Measurements from ENCODE around the gene RPL15. TPM values are rescaled to one million over a fixed set of nuclear protein-coding genes. Genes with fewer than 3 reads are reported as not detected.
"Not testable (repeated sequence)": the region's sequence is repeated elsewhere in the genome, so short reads cannot be mapped to it uniquely, and the experiment has no call there.

RPL15 gene
- total RNA-seq = 1,000 to 10,000 TPM; 1,577 to 1,648 TPM

DNA sequence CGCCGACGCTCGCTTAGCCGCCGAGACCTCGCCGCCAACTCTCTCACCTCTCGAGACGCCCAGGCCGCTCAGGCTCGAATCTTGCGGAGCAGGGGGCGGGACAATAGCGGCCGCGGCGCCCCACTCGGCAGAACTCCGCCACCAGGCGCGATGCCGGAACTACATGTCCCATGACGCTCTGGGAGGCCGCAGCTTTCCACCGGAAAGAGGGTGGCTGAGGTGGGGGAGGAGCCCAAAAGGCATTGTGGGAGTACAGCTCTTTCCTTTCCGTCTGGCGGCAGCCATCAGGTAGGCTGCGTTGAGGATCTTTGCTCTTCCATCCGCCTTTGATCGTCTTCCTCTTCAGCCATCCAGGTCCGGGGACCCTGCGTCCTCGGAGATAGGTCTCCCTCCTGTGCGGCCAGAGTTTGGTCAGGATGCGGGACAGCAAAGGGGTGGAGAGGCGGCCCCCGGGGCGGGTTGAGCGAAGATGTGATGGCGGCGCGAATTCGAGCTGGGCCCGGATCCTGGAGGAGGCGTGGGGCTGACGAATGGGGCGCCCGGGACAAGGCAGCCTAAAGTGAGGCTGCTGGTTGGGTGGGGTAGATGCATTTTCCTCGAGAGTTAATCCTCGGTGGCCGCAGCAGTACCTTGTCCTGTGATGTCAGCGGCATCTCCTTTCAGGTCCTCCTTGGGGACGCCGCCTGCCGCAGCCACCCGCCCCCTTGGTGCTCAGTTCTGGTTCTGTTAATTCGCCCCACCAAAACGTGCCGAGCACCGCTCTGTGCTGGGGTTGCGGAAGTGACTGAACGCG is at the start of gene RPL15, which contains the start of gene NKIRAS1:
RPL15 (plus strand) TSS at position 247 of the 793 bp plus-strand sequence. CDS start 728 bp downstream, outside the sequence.
NKIRAS1 (minus strand) TSS at position 105 of the 793 bp plus-strand sequence. CDS start 6,086 bp downstream, outside the sequence.
- POLR2A ChIA-PET = interaction anchor here (0.6 to 3.3 kb wide), 29 partner anchors 10 to 1866 kb away, joined by 3 to 45 read pairs (median 5); partner anchors contain the start of gene NGLY1

DNA sequence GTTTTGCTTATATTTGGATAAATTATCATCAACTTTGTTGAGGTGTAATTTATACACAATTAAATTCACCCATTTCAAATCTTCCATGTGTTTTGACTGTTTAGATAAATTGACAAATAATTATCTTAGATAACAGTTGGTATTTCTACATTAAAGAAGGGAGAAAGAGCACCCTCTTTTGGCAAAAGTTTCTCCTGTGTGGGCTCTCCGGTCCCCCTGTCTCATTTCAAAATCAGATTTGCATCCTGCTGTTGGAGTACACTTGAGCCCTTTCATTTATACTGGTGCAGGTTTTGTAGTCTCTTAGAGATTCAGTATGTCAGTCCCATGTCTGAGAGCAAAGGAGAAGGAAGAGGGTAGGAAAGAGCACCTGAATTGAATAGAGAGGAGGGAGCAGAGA is 49.5 kb upstream of the RPL15 start:
- H3K4me3 Mint-ChIP-seq = no peak overlapping the region
- H3K27ac Mint-ChIP-seq = no peak overlapping the region
- peaks cover 6% of the 10 kb centered on the region for H3K4me1 Mint-ChIP-seq
- no peak for DNase-seq
- POLR2A ChIA-PET = no interaction called here
- H3K27me3 Mint-ChIP-seq = no peaks in the 10 kb centered on the region
- peaks cover 12% of the 10 kb centered on the region for H3K36me3 Mint-ChIP-seq
- no peaks in the 10 kb centered on the region for H3K9me3 Mint-ChIP-seq
- ATAC-seq (ENCODE audit: low read depth) = no peak

More for the DNA sequence above, at the start of gene RPL15, which contains the start of gene NKIRAS1:
- Mint-ChIP-seq H3K36me3 (peaks cover 32% of the 10 kb centered on the region), H3K27me3 (no peaks in the 10 kb centered on the region), H3K9me3 (no peaks in the 10 kb centered on the region), H3K4me3 (peak within 1 kb of the TSS; percentile 87), H3K4me1 (peaks cover 35% of the 10 kb centered on the region), H3K27ac (peak within 1 kb of the TSS; percentile 97)
- ATAC-seq (ENCODE audit: low read depth) = peak; percentile 92
- peak; percentile 93 for DNase-seq

DNA sequence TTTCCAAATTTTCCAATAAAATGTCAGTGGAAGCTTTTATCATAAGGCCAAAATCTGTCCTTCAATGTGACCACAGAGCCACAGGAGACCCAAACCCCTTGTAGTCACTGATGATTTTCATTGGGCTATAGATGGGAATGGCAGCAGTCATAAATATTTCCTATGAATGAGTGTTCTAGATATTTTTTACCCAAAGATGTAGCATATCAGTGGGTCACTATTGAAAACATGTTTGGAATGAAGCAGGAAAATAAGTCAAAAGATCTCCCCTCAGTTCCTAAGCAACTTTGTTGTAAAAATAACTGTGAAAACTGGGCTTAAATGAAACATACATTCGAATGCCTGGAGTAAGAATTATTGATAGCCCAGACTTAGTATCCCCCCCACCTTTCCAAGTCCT is 49.1 kb upstream of the RPL15 start:
- peaks cover 6% of the 10 kb centered on the region for H3K4me1 Mint-ChIP-seq
- no peaks in the 10 kb centered on the region for H3K27me3 Mint-ChIP-seq
- no peaks in the 10 kb centered on the region for H3K9me3 Mint-ChIP-seq
- POLR2A ChIA-PET = no interaction called here
- DNase-seq (no peak), ATAC-seq (ENCODE audit: low read depth) (no peak)
- H3K36me3 Mint-ChIP-seq = peaks cover 12% of the 10 kb centered on the region
- no peak overlapping the region for H3K4me3 Mint-ChIP-seq
- no peak overlapping the region for H3K27ac Mint-ChIP-seq

DNA sequence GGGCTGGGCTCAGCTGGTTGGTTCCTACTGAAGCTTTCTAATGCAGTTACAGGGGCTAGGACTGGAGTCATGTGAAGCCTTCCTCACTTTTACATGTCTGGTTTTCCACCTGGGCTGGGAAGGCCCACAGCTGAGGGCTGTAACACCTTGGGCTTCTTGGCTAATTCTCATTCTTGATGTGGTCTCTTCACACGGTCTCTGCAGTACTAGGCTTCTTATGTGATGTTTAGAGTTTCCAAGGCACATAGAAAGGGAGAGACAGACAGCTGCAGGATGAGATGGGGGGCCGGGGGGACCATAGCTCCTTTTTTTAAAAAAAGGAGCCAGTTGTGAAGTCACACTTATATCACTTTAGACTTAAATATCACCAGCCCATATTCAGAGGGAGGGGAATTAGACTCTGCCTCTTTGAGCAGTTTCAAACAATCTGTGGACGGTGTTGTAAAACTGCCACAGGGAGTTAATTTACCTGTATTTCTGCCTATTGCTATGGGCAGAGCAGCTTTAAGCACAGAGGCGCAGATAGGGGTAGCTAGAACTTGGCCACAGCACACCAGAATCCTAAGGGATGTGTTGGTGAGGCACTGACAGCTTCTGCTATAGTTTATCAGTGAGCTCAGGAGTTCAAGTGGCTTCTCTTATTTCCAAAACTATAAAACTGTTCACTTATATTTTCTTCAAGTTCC is 46.8 kb upstream of the RPL15 start:
- ATAC-seq (ENCODE audit: low read depth) (no peak), DNase-seq (no peak)
- Mint-ChIP-seq H3K9me3 (no peaks in the 10 kb centered on the region), H3K4me3 (no peak overlapping the region), H3K36me3 (no peaks in the 10 kb centered on the region), H3K4me1 (peaks cover 2% of the 10 kb centered on the region), H3K27me3 (no peaks in the 10 kb centered on the region), H3K27ac (no peak overlapping the region)
- POLR2A ChIA-PET = no interaction called here

DNA sequence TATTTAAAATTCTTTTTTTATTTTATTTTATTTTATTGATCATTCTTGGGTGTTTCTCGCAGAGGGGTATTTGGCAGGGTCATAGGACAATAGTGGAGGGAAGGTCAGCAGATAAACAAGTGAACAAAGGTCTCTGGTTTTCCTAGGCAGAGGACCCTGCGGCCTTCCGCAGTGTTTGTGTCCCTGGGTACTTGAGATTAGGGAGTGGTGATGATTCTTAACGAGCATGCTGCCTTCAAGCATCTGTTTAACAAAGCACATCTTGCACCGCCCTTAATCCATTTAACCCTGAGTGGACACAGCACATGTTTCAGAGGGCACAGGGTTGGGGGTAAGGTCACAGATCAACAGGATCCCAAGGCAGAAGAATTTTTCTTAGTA is 46.3 kb upstream of the RPL15 start:
- ATAC-seq (ENCODE audit: low read depth); H3K4me3 Mint-ChIP-seq; H3K4me1 Mint-ChIP-seq; H3K9me3 Mint-ChIP-seq; POLR2A ChIA-PET; H3K27me3 Mint-ChIP-seq; H3K27ac Mint-ChIP-seq; DNase-seq; H3K36me3 Mint-ChIP-seq: not testable (repeated sequence)

DNA sequence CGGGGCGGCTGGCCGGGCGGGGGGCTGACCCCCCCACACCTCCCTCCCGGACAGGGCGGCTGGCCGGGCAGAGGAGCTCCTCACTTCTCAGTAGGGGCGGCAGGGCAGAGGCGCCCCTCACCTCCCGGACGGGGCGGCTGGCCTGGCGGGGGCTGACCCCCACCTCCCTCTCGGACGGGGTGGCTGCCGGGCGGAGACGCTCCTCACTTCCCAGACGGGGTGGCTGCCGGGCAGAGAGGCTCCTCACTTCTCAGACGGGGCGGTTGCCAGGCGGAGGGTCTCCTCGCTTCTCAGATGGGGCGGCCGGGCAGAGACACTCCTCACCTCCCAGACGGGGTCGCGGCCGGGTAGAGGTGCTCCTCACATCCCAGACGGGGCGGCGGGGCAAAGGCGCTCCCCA is 45.6 kb upstream of the RPL15 start:
- H3K27ac Mint-ChIP-seq; H3K9me3 Mint-ChIP-seq; H3K4me3 Mint-ChIP-seq; H3K36me3 Mint-ChIP-seq; H3K4me1 Mint-ChIP-seq; ATAC-seq (ENCODE audit: low read depth); DNase-seq; POLR2A ChIA-PET; H3K27me3 Mint-ChIP-seq: not testable (repeated sequence)

DNA sequence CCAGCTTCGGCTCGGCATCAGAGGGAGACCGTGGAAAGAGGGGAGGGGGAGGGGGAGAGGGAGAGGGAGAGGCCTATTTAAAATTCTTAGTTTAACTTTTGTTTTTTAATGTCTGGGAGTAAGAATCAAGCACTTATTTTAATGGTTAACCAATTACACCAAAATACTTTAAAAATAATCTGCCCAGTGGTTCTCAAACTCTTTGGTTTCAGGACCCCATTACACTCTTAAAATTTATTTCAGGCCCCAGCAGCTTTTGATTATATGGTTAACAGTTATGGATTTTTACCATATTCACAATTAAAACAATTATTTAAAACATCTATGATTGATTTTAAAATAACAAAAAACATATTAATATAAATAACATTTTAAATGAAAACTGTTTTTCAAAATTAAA is 44.6 kb upstream of the RPL15 start:
- H3K9me3 Mint-ChIP-seq = no peaks in the 10 kb centered on the region
- no peaks in the 10 kb centered on the region for H3K27me3 Mint-ChIP-seq
- no peaks in the 10 kb centered on the region for H3K36me3 Mint-ChIP-seq
- H3K27ac Mint-ChIP-seq = no peak overlapping the region
- no peak for DNase-seq
- H3K4me1 Mint-ChIP-seq = no peaks in the 10 kb centered on the region
- no peak overlapping the region for H3K4me3 Mint-ChIP-seq
- no peak for ATAC-seq (ENCODE audit: low read depth)
- POLR2A ChIA-PET = no interaction called here

DNA sequence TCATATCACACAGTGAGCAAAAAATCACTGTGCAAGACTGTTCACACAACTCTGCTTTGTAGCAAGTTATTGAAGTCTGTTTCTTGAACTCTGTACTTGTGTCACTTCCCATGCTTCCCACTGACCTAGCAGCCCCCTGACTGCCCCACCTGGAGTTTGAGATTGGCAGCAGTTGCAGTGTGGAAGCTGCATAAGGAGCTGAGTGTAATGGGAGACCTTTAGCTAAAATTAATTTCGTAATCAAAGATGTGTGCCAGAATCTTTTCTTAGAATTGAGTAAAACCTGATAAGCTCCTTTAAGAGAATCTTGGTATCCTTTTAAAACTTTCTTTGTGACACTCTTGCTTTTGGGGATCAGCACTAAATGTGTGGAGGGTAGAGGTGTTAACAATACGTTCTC is 43.0 kb upstream of the RPL15 start:
- Mint-ChIP-seq H3K36me3 (no peaks in the 10 kb centered on the region), H3K4me3 (no peak overlapping the region), H3K4me1 (no peaks in the 10 kb centered on the region), H3K9me3 (no peaks in the 10 kb centered on the region), H3K27me3 (no peaks in the 10 kb centered on the region), H3K27ac (no peak overlapping the region)
- DNase-seq (no peak), ATAC-seq (ENCODE audit: low read depth) (no peak)
- POLR2A ChIA-PET = no interaction called here

DNA sequence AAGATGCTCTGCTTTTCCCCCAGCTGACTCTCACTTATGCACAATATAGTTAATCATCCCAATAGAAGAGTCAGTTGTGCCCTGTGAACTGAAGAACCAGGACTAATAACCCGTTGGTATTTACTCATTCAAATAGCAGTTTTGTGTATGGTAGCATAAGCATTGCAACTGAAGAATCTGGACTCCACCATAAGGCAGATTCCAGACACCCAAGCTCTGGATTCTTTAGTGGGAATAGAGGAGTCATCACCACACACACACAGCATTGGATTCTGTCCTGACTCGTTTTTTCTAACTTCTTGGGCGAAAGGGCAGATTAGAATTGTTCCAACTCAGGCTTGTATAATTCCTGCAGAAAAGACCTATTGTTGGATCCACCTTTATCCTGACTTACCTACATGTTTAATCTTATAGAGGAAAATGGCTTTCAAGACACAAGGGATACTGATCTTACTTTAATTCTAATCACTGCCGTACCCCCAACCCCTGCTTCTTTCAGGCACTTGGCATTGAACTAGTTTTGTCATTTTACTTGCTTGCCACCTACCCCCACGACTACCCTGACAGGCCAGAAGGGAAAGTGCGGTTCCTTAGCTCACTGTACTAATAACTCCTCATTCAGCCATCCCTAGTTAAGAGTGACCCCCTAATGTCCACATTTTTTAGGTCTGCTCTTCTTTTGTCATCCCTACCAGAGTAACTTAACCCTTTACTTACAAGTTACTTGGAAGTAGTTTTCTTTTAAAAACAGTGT is 42.4 kb upstream of the RPL15 start:
- H3K27ac Mint-ChIP-seq = no peak overlapping the region
- H3K4me1 Mint-ChIP-seq = no peaks in the 10 kb centered on the region
- ATAC-seq (ENCODE audit: low read depth) = no peak
- no peak overlapping the region for H3K4me3 Mint-ChIP-seq
- no peak for DNase-seq
- POLR2A ChIA-PET = no interaction called here
- H3K27me3 Mint-ChIP-seq = no peaks in the 10 kb centered on the region
- H3K36me3 Mint-ChIP-seq = no peaks in the 10 kb centered on the region
- no peaks in the 10 kb centered on the region for H3K9me3 Mint-ChIP-seq

DNA sequence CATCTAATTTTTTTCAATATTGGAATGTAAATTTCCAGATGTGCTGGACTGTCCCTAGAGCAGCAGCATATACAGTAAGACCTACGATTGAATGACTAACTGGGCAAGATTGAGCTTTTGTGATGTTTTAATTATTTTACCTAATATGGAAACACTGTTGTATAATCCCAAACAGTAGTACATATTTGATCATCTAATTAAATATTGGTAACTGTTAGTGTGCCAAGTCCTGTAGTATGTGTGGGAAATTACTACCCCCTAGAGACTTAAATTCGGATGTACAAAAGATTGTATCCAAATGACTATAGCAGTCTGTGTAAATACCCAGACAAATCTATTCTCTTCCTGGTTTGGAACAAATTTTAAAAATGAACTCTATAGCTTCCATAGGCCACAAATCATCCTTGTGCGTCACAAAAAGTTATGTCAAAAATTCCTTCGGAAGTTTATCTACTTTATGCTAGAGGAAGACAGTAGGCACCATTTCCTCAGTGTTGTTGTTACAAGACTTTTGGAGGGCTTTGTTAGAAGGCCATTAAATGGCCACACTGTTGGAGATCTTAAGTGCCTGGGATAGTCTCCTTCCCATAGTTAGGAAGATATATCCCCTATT is 41.7 kb upstream of the RPL15 start:
- no peaks in the 10 kb centered on the region for H3K36me3 Mint-ChIP-seq
- no peaks in the 10 kb centered on the region for H3K27me3 Mint-ChIP-seq
- H3K4me1 Mint-ChIP-seq = no peaks in the 10 kb centered on the region
- no peak overlapping the region for H3K27ac Mint-ChIP-seq
- POLR2A ChIA-PET = no interaction called here
- DNase-seq (no peak), ATAC-seq (ENCODE audit: low read depth) (no peak)
- no peak overlapping the region for H3K4me3 Mint-ChIP-seq
- H3K9me3 Mint-ChIP-seq = no peaks in the 10 kb centered on the region

DNA sequence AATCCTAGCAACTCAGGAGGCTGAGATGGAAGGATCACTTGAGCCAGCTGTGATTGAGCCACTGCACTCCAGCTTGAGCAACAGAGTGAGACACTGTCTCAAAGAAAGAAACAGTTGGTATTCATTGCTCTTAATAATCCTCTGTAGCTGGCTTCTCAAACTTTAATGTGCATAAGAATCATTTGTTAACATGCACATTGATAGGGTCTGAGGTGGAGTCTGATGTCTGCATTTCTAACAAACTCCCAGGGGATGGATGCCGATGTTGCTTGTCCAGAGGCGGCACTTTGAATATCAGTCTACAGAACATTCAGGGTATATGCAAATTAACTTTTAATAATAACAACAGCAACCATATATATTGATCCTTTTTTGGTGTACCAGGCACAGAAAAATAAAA is 40.0 kb upstream of the RPL15 start:
- H3K9me3 Mint-ChIP-seq = no peaks in the 10 kb centered on the region
- POLR2A ChIA-PET = no interaction called here
- ATAC-seq (ENCODE audit: low read depth) (no peak), DNase-seq (no peak)
- no peak overlapping the region for H3K27ac Mint-ChIP-seq
- H3K4me3 Mint-ChIP-seq = no peak overlapping the region
- H3K4me1 Mint-ChIP-seq = peaks cover 13% of the 10 kb centered on the region
- H3K27me3 Mint-ChIP-seq = no peaks in the 10 kb centered on the region
- peaks cover 7% of the 10 kb centered on the region for H3K36me3 Mint-ChIP-seq

DNA sequence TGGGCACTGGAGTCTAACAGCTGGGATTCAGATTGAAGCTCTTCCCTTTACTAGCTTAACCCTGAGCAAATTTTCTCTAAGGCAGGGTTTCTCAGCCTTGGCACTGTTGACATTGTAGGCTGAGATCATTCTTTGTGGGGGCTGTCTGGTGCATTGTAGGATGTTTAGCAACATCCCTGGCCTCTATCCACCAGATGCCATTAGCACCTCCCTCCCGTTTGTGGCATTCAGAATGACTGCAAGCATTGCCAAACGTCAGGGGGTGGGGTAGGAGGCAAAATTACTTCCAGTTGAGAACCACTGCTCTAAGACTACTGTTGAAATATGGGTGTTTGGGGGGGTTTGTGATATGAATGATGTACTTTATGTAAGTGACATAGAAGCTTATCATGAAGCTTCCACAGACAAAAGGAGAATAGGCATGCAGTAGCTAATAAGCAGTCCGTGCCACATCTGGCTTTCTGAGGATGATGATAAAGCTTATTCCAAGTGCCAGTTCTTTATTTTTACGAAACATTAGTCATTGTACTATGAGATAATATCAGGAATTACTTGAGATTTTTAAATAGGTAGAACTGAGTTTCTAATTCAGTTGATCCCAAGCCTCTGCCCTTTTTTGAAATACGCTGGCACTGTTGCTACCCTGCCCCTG is 39.5 kb upstream of the RPL15 start:
- H3K36me3 Mint-ChIP-seq = peaks cover 7% of the 10 kb centered on the region
- H3K4me3 Mint-ChIP-seq = no peak overlapping the region
- H3K4me1 Mint-ChIP-seq = peaks cover 13% of the 10 kb centered on the region
- no peak overlapping the region for H3K27ac Mint-ChIP-seq
- POLR2A ChIA-PET = no interaction called here
- H3K9me3 Mint-ChIP-seq = no peaks in the 10 kb centered on the region
- ATAC-seq (ENCODE audit: low read depth) = no peak
- no peak for DNase-seq
- no peaks in the 10 kb centered on the region for H3K27me3 Mint-ChIP-seq

DNA sequence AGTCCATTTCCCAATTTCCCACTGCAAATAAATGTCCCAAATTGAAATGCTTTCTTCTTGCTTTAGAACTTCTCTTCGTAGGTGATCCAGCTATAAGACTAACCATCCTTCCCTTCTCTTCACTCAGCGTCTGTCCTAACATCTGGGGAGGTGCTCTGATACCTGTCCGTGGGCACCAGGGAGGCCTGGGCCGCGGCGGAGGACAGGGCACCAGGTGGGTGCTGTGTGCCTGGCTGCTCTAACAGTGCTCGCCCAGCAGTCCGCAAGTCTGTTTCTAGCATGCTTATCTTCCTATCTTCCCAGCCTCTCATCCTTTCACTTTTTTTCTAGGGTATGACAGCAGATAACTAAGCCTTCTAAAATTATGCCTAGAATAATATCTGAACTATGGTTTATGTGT is 37.4 kb upstream of the RPL15 start:
- Mint-ChIP-seq H3K4me3 (no peak overlapping the region), H3K4me1 (peaks cover 13% of the 10 kb centered on the region), H3K36me3 (peaks cover 7% of the 10 kb centered on the region), H3K9me3 (no peaks in the 10 kb centered on the region), H3K27ac (no peak overlapping the region), H3K27me3 (no peaks in the 10 kb centered on the region)
- no peak for DNase-seq
- ATAC-seq (ENCODE audit: low read depth) = no peak
- POLR2A ChIA-PET = interaction anchor here (0.6 kb wide), 1 partner anchor 109 kb away, joined by 7 read pairs; no protein-coding TSS in a partner anchor
